Caco-2 (cell line): ENCODE results near the gene CDC40. TPM values are rescaled to one million over a fixed set of nuclear protein-coding genes. Genes with fewer than 3 reads are reported as not detected.

Experiments
- BruUV-seq: library from RNA; stranded (reverse); fragments of 400-500 nt; replicated peaks from 2 replicates; lab custom pipeline; 2021; lab: Mats Ljungman, UMichigan
- CTCF ChIA-PET: fragments of 300-600 bp; sonication (Branson Sonifier 250); formaldehyde crosslinking; loops from one replicate; lab custom pipeline; 2022; ENCODE audit warnings: antibody characterized with exemption; lab: Charles Lee
- POLR2A ChIA-PET: fragments of 300-600 bp; sonication (Branson Sonifier 250); formaldehyde crosslinking; loops from one replicate; lab custom pipeline; 2022; ENCODE audit warnings: antibody characterized with exemption; lab: Charles Lee
- DNase-seq, 2 experiments: peaks; one replicate each; pipeline versions ENCODE4 v3.0.0 to v3.0.0-alpha.2; 2020 to 2022
- H3K27me3 ChIP-seq: replicated peaks from 2 replicates; pipeline ENCODE4 v1.6.0; 2011; ENCODE audit warnings: low read length; ENCODE audit not compliant: control insufficient read depth, insufficient read depth
- H3K36me3 ChIP-seq: 2 replicates; pipeline ENCODE4 v1.5.1; 2011; ENCODE audit warnings: low read length; ENCODE audit not compliant: control insufficient read depth, insufficient read depth
- H3K4me1 ChIP-seq: fragments of 250-450 bp; sonication (Bioruptor Pico); 2 replicates; pipeline ENCODE4 v1.5.1; 2020; ENCODE audit warnings: mild to moderate bottlenecking
- H3K4me3 ChIP-seq: 2 replicates; pipeline ENCODE4 v1.5.1; 2011; ENCODE audit warnings: low read depth, mild to moderate bottlenecking, control low read depth, low read length
- H3K9me3 ChIP-seq: fragments of 250-450 bp; sonication (Bioruptor Pico); 2 replicates; pipeline ENCODE4 v1.5.1; 2020; ENCODE audit warnings: mild to moderate bottlenecking, moderate library complexity
- H3K27ac Mint-ChIP-seq: one replicate; pipeline ENCODE4 v1.8.0; 2022; ENCODE audit warnings: mixed read lengths; ENCODE audit not compliant: unreplicated experiment
- H3K27me3 Mint-ChIP-seq: one replicate; pipeline ENCODE4 v1.8.0; 2022; ENCODE audit warnings: mixed read lengths; ENCODE audit not compliant: insufficient read depth, unreplicated experiment
- H3K36me3 Mint-ChIP-seq: one replicate; pipeline ENCODE4 v1.8.0; 2022; ENCODE audit warnings: mild to moderate bottlenecking, mixed read lengths; ENCODE audit not compliant: insufficient read depth, unreplicated experiment
- H3K4me1 Mint-ChIP-seq: one replicate; pipeline ENCODE4 v1.8.0; 2022; ENCODE audit warnings: low read depth, mixed read lengths; ENCODE audit not compliant: unreplicated experiment
- H3K4me3 Mint-ChIP-seq: one replicate; pipeline ENCODE4 v1.8.0; 2022; ENCODE audit warnings: mild to moderate bottlenecking, moderate library complexity, mixed read lengths; ENCODE audit not compliant: unreplicated experiment
- H3K9me3 Mint-ChIP-seq: one replicate; pipeline ENCODE4 v1.8.0; 2022; ENCODE audit warnings: mixed read lengths; ENCODE audit not compliant: unreplicated experiment
- CTCF ChIP-seq, 2 experiments: fragments of 200-600 bp in 1 of 2; IDR thresholded peaks; 1 replicate in 1 of 2; 2 replicates in 1 of 2; pipeline versions ENCODE4 v1.5.1 to v1.8.0; 2011 to 2022; ENCODE audit warnings: antibody characterized with exemption in 1 of 2, control low read depth in 1 of 2, inconsistent platforms in 1 of 2, low read depth in 1 of 2, low read length in 1 of 2, mild to moderate bottlenecking in 1 of 2, moderate library complexity in 1 of 2; ENCODE audit not compliant: insufficient read depth in 1 of 2, severe bottlenecking in 1 of 2, unreplicated experiment in 1 of 2
- intact Hi-C: fragments of 100-400 bp; cut with micrococcal nuclease; formaldehyde crosslinking; loops from one replicate; pipeline ENCODE4 v1.10.0; 2022; ENCODE audit not compliant: unreplicated experiment
- total RNA-seq: library from RNA; stranded (reverse); gene quantifications from 2 replicates; pipeline ENCODE4 v1.2.3, GENCODE V29; 2022

Gene CDC40
- total RNA-seq, 1 experiment from 2014 or later = 22.7 TPM

- Mint-ChIP-seq H3K36me3 (no peaks in the 10 kb centered on the region), H3K27me3 (no peaks in the 10 kb centered on the region), H3K27ac (no peak overlapping the region), H3K4me1 (no peaks in the 10 kb centered on the region), H3K9me3 (no peaks in the 10 kb centered on the region), H3K4me3 (no peak overlapping the region)
- Histone ChIP-seq H3K4me1 (no peaks in the 10 kb centered on the region), H3K9me3 (no peaks in the 10 kb centered on the region), H3K36me3 (no peaks in the 10 kb centered on the region), H3K27me3 (no peaks in the 10 kb centered on the region), H3K4me3 (no peak overlapping the region)
- no peak for TF ChIP-seq CTCF (IDR thresholded peaks at IDR 0.05; ENCODE audit: insufficient read depth in 1 of 2, low read depth in 1 of 2, low read length in 1 of 2, severe bottlenecking in 1 of 2, unreplicated experiment in 1 of 2)
- ChIA-PET CTCF (no interaction called here), POLR2A (no interaction called here)
- intact Hi-C loops = no loop called here
- no peak for DNase-seq
- BruUV-seq = no TSS peak
Observed at GRCh38 chr6:110158479-110158878, 21.7 kb upstream of the CDC40 start.

- no peak for TF ChIP-seq CTCF (IDR thresholded peaks at IDR 0.05; ENCODE audit: insufficient read depth in 1 of 2, low read depth in 1 of 2, low read length in 1 of 2, severe bottlenecking in 1 of 2, unreplicated experiment in 1 of 2)
- no peaks in the 10 kb centered on the region for H3K4me1 Mint-ChIP-seq
- no peaks in the 10 kb centered on the region for H3K36me3 ChIP-seq
- H3K9me3 Mint-ChIP-seq = no peaks in the 10 kb centered on the region
- BruUV-seq = no TSS peak
- no peaks in the 10 kb centered on the region for H3K4me1 ChIP-seq
- no peaks in the 10 kb centered on the region for H3K27me3 Mint-ChIP-seq
- intact Hi-C loops = no loop called here
- H3K27ac Mint-ChIP-seq = no peak overlapping the region
- no peaks in the 10 kb centered on the region for H3K27me3 ChIP-seq
- no peaks in the 10 kb centered on the region for H3K9me3 ChIP-seq
- H3K36me3 Mint-ChIP-seq = no peaks in the 10 kb centered on the region
- H3K4me3 Mint-ChIP-seq = no peak overlapping the region
- CTCF ChIA-PET = no interaction called here
- DNase-seq = no peak
- POLR2A ChIA-PET = no interaction called here
- H3K4me3 ChIP-seq = no peak overlapping the region
Observed at GRCh38 chr6:110170081-110170480, 10.1 kb upstream of the CDC40 start.

DNA sequence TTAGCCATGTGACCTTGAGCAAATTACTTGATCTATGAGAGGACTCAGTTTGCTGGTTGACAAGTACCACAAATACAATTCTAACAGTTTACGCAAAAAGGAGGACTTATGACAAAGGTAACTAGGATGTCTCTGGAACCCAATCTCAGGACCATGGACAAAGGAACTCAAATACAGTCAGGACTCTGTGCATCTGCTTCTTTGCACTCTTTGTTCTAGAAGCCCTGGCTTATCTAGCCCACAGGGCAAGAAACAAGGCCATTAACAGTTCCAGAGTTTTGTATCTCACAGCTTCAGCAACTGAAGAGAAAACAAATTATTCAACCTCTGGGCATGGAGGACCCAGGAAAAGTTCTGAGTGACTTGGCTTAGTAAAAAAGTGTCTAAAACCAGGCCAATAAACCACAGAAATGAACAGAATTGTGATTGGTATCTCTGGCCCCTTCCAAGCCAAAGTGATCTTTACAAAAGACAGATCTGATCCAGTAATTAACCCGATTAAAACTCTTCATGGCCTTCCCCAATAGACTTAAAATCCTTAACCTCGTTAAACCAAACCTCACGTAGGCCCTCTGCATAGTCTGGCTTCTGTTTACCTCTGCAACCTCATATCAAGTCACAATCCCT lies 6.6 kb upstream of the CDC40 start:
- no peak for DNase-seq
- peaks cover 4% of the 10 kb centered on the region for H3K36me3 Mint-ChIP-seq

More for the DNA sequence above, 6.6 kb upstream of the CDC40 start:
- Mint-ChIP-seq H3K4me1 (no peaks in the 10 kb centered on the region), H3K27me3 (no peaks in the 10 kb centered on the region), H3K4me3 (no peak overlapping the region), H3K9me3 (no peaks in the 10 kb centered on the region), H3K27ac (no peak overlapping the region)
- POLR2A ChIA-PET = no interaction called here
- Histone ChIP-seq H3K4me1 (0 out of 2 replicates have a peak, but pooled peaks cover 3% of the 10 kb centered on the region), H3K9me3 (no peaks in the 10 kb centered on the region), H3K4me3 (no peak overlapping the region), H3K27me3 (no peaks in the 10 kb centered on the region), H3K36me3 (no peaks in the 10 kb centered on the region)
- BruUV-seq = no TSS peak
- intact Hi-C loops = no loop called here
- no peak for TF ChIP-seq CTCF (IDR thresholded peaks at IDR 0.05; ENCODE audit: insufficient read depth in 1 of 2, low read depth in 1 of 2, low read length in 1 of 2, severe bottlenecking in 1 of 2, unreplicated experiment in 1 of 2)
- CTCF ChIA-PET = no interaction called here
